AG04449 (cell line): ENCODE measurements around the gene MRAS.

ENCODE experiments used
- CTCF ChIA-PET: fragments of 350-600 bp; formaldehyde crosslinking; extraction: SDS; loops from one replicate; lab custom pipeline; 2021; ENCODE audit warnings: antibody characterized with exemption; lab: Yijun Ruan, JAX
- POLR2A ChIA-PET: fragments of 400-600, 350-600 bp; formaldehyde crosslinking; extraction: SDS; loops from one replicate; lab custom pipeline; 2020; ENCODE audit warnings: antibody characterized with exemption, inconsistent platforms; lab: Yijun Ruan, JAX
- DNase-seq: peaks from one replicate; pipeline ENCODE4 v3.0.0-alpha.2; 2010; ENCODE audit warnings: low read depth, low spot score
- H3K4me3 ChIP-seq: 2 replicates; pipeline ENCODE4 v1.5.1; 2011; ENCODE audit warnings: low read depth, mild to moderate bottlenecking, control low read depth, low read length
- TF ChIP-seq, protein P1 (sequence below): IDR thresholded peaks from one replicate; pipeline ENCODE4 v1.5.1; 2011; ENCODE audit warnings: mild to moderate bottlenecking, moderate library complexity, low read length, control low read depth, inconsistent platforms; ENCODE audit not compliant: insufficient read depth; ENCODE audit errors: missing control alignments

MRAS gene

DNA sequence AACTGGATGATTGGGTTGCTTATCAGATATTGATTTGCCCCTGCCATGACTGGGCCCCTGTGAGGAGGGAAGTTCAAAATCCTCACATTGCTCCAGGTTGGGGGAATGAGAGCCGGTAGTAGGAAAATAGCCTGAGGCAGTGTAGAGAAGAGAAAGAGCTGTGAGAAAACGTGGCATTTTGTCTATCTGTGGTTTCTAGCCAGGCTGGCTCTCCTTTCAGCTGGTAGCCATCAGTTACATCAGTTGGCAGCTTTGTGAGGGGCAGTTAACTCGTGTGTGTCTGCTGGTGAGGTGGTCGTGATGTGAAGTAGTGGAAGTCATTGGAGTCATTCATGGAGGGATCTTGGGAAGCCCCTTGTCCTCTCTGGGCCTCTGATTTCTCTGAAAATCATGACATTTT is 91.3 kb downstream of the MRAS start:
- no peak for DNase-seq
- CTCF ChIA-PET: interaction anchor here (0.7 to 11.4 kb wide), 3 partner anchors 22 to 484 kb away, joined by 3 to 64 read pairs (median 3); no protein-coding TSS in a partner anchor
- H3K4me3 ChIP-seq: no peak overlapping the region
- POLR2A ChIA-PET: interaction anchor here (0.8 kb wide), 1 partner anchor 27 kb away, joined by 3 read pairs; no protein-coding TSS in a partner anchor
- TF ChIP-seq, protein P1, sequence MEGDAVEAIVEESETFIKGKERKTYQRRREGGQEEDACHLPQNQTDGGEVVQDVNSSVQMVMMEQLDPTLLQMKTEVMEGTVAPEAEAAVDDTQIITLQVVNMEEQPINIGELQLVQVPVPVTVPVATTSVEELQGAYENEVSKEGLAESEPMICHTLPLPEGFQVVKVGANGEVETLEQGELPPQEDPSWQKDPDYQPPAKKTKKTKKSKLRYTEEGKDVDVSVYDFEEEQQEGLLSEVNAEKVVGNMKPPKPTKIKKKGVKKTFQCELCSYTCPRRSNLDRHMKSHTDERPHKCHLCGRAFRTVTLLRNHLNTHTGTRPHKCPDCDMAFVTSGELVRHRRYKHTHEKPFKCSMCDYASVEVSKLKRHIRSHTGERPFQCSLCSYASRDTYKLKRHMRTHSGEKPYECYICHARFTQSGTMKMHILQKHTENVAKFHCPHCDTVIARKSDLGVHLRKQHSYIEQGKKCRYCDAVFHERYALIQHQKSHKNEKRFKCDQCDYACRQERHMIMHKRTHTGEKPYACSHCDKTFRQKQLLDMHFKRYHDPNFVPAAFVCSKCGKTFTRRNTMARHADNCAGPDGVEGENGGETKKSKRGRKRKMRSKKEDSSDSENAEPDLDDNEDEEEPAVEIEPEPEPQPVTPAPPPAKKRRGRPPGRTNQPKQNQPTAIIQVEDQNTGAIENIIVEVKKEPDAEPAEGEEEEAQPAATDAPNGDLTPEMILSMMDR: no peak

DNA sequence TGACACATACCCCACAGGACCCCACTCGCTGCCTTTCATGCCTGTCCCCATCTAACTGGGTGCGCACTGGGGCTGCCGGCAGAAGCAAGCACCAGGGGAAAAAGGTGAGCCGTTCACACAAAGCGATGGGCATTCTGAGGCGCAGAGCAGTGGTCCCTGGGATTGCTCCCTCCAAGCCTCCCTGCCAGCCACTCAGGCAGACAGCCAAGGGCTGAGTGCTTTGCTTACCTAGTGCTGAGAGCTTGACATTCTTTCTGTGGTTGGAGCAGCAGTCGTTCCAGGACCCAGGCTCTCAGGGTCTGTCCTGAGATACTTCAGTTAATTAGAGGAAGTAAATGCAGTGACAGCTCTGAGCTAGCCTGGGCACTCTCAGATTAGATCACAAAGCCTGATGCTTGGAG is 91.7 kb downstream of the MRAS start:
- DNase-seq: no peak
- TF ChIP-seq, protein P1: no peak
- H3K4me3 ChIP-seq: no peak overlapping the region
- CTCF ChIA-PET: interaction anchor here (0.7 to 11.4 kb wide), 2 partner anchors 22 to 475 kb away, joined by 3 to 64 read pairs; no protein-coding TSS in a partner anchor
- POLR2A ChIA-PET: interaction anchor here (0.8 kb wide), 1 partner anchor 27 kb away, joined by 3 read pairs; no protein-coding TSS in a partner anchor

DNA sequence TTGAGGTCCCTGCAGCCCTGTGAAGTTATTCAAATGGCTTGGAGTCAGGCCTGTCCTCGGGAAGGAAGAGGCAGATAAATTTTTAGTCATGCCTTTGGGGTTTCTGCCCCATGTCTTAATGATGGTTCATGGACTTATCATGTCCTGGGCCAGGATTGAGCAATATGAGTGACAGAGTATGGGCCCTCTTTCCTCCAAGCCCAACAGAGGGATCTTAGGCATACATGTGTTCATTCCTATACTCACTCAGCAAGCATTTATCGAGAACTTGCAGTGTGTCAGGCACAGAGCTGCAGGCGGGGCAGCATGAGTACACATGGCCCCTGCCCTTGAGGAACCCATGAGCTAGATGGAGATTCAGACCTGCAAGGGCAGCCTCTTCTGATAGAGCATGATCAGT is 92.2 kb downstream of the MRAS start:
- DNase-seq: no peak
- H3K4me3 ChIP-seq: no peak overlapping the region
- ChIA-PET POLR2A (no interaction called here), CTCF (interaction anchor here (2.1 to 11.4 kb wide), 2 partner anchors 23 to 475 kb away, joined by 10 to 64 read pairs; no protein-coding TSS in a partner anchor)
- TF ChIP-seq, protein P1: no peak

DNA sequence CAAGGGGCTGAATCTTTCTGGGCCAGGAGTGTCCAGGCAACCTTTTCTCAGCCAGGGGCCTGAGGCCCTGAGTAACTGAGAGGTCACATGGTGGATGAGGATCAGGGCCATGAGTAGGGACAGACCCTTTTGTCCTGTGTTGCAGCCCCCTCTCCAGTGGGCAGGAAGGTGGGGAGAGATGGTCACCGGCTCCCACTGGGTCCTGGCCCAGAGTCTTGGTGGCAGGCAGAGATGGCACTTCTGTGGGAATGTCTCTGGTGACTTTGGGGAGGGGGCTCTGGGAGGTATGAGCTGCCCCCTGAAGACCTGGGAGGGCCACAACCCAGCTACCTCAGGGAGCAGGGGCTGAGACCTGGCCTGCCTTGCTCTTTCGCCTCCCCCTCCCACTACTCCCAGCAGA is 92.9 kb downstream of the MRAS start:
- TF ChIP-seq, protein P1: no peak
- H3K4me3 ChIP-seq: no peak overlapping the region
- CTCF ChIA-PET: interaction anchor here (1.0 to 11.4 kb wide), 4 partner anchors 23 to 481 kb away, joined by 4 to 64 read pairs (median 8); no protein-coding TSS in a partner anchor
- POLR2A ChIA-PET: no interaction called here
- DNase-seq: no peak

DNA sequence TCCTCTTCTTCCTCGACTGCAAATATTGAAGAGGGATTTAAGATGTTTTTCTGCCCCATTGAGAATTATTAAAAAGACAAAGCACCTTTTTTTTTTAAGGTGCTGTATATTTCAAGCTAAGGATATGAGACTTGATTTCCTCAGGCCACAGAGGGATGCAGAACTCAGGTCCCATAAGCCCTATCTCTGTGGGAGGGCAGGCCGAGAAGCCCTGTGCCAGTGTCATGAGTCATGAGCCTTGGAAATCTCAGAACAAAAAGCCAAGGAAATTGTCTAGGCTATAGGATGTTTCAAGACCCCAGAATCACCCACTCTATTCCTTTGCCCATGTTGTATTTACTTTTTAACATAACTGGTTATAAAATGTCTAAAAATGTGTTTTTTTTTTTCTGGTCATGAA is 93.4 kb downstream of the MRAS start:
- no peak overlapping the region for H3K4me3 ChIP-seq
- ChIA-PET CTCF (interaction anchor here (0.6 to 11.4 kb wide), 5 partner anchors 24 to 481 kb away, joined by 3 to 64 read pairs (median 7); no protein-coding TSS in a partner anchor), POLR2A (no interaction called here)
- TF ChIP-seq, protein P1: no peak
- DNase-seq: no peak

DNA sequence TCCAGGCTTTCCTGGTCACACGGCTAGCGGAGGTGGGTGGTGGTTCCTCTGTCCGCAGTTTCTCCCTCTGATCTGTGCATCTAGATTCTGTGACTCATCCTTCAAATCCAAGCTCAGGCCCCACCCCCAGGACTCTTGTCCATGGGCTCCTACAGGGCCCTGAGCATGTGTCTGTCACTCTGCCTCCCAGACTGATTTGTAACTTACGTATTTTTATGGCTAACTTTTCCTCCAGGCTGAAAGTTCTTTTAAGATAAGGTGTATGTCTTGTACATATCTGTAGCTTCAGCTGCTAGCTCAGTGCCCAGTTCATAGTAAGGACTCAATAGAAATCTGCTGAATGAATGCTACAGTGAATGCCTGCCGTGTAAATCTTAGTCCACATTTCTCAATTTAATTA is 94.1 kb downstream of the MRAS start:
- H3K4me3 ChIP-seq: no peak overlapping the region
- ChIA-PET CTCF (interaction anchor here (2.1 to 11.4 kb wide), 3 partner anchors 24 to 480 kb away, joined by 7 to 64 read pairs (median 10); no protein-coding TSS in a partner anchor), POLR2A (no interaction called here)
- no peak for DNase-seq
- TF ChIP-seq, protein P1: no peak
